DND-41 (cell line): Measurements from ENCODE around the gene GRM7.

Experiments
- CTCF ChIP-seq: IDR thresholded peaks from 2 replicates; pipeline ENCODE4 v1.5.1; 2012; ENCODE audit warnings: borderline replicate concordance, low read length, moderate library complexity, mild to moderate bottlenecking; ENCODE audit not compliant: poor library complexity, severe bottlenecking; ENCODE audit errors: extremely low read depth
- EZH2 ChIP-seq: IDR thresholded peaks from 3 replicates; pipeline ENCODE4 v1.6.1; 2012; ENCODE audit warnings: borderline replicate concordance, low read depth, mild to moderate bottlenecking, moderate library complexity, low read length, inconsistent platforms; ENCODE audit not compliant: severe bottlenecking

- TF ChIP-seq CTCF (no peak), EZH2 (no peak)
These were observed 741.4 kb downstream of the GRM7 start for GRCh38 chr3:7602297-7602696.
